K562 (cell line): ENCODE measurements around the gene HPSE2. TPM values are rescaled to one million over a fixed set of nuclear protein-coding genes. Genes with fewer than 3 reads are reported as not detected.

Source experiments
- C11orf30 ChIP-seq: fragments of 450-650 bp; IDR thresholded peaks from 2 replicates; pipeline ENCODE4 v1.6.1; 2016; ENCODE audit warnings: low read depth, mild to moderate bottlenecking
- EHMT2 ChIP-seq: fragments of 450-650 bp; IDR thresholded peaks from 2 replicates; pipeline ENCODE4 v1.6.1; 2018; ENCODE audit warnings: antibody characterized with exemption
- MAFF ChIP-seq: IDR thresholded peaks from 2 replicates; pipeline ENCODE4 v1.6.1; 2012; ENCODE audit warnings: low read length, improper control_type of control experiment
- MAFG ChIP-seq: fragments of 450-650 bp; conservative IDR thresholded peaks from 2 replicates; pipeline ENCODE4 v1.6.1; 2016; ENCODE audit warnings: missing genetic modification characterization, missing compliant biosample characterization
- MECOM ChIP-seq: fragments of 250-450 bp; sonication (Bioruptor Pico); IDR thresholded peaks from 2 replicates; pipeline ENCODE4 v1.8.0; 2022; ENCODE audit warnings: inconsistent platforms
- MNT ChIP-seq, 2 experiments: fragments of 450-650 bp; conservative IDR thresholded peaks; 2 replicates each; pipeline ENCODE4 v1.6.1; 2017; ENCODE audit warnings: mild to moderate bottlenecking in 2 of 2, moderate library complexity in 2 of 2
- RBM17 ChIP-seq: fragments of 200-400 bp; formaldehyde crosslinking; IDR thresholded peaks from 2 replicates; pipeline ENCODE4 v1.6.1; 2017; ENCODE audit warnings: low read depth, mild to moderate bottlenecking, low read length, borderline replicate concordance
- SMAD3 ChIP-seq: fragments of 450-650 bp; formaldehyde crosslinking; conservative IDR thresholded peaks from 2 replicates; pipeline ENCODE4 v1.4.0; 2020; ENCODE audit warnings: mild to moderate bottlenecking
- SNAPC5 ChIP-seq: fragments of 250-450 bp; sonication (Bioruptor Pico); IDR thresholded peaks from 2 replicates; pipeline ENCODE4 v1.8.0; 2021; ENCODE audit warnings: moderate library complexity, mild to moderate bottlenecking, inconsistent platforms
- USF2 ChIP-seq: sonication (generic); formaldehyde crosslinking; IDR thresholded peaks from 2 replicates; pipeline ENCODE4 v1.5.0; 2020; ENCODE audit warnings: missing genetic modification reagents
- ZFP91 ChIP-seq: sonication (generic); formaldehyde crosslinking; IDR thresholded peaks from 2 replicates; pipeline ENCODE4 v1.8.0; 2022; ENCODE audit warnings: mild to moderate bottlenecking, missing genetic modification reagents
- ZKSCAN1 ChIP-seq: fragments of 150-350 bp; IDR thresholded peaks from 2 replicates; pipeline ENCODE4 v1.6.1; 2016; ENCODE audit warnings: low read depth, low read length
- ZNF589 ChIP-seq: fragments of 200-800 bp; sonication (Bioruptor generic); IDR thresholded peaks from 2 replicates; pipeline ENCODE4 v1.6.1; 2016; ENCODE audit warnings: low read depth, missing genetic modification characterization, missing compliant biosample characterization
- ZNF592 ChIP-seq: fragments of 450-650 bp; IDR thresholded peaks from 2 replicates; pipeline ENCODE4 v1.6.1; 2017; ENCODE audit warnings: antibody characterized with exemption, mild to moderate bottlenecking
- polyA plus RNA-seq, 8 experiments: library from polyadenylated mRNA; depleted of rRNA in 4 of 8; stranded (reverse) in 5 of 8; unstranded in 3 of 8; fragments of >200 nt; fragmentation: Nextera tagmentation in 2 of 8; fragmentation: Illumina TruSeq in 1 of 8; extraction: Ambion mirVana in 2 of 8; extraction: Trizol in 1 of 8; gene quantifications; 2 replicates each; pipeline versions ENCODE4 v1.2.1 to v1.2.3, GENCODE V29; 2011 to 2014; ENCODE audit warnings: inconsistent platforms in 1 of 8, missing spikeins in 1 of 8
- total RNA-seq, 7 experiments: library from RNA; depleted of rRNA in 6 of 7; stranded (reverse); fragments of >200 nt in 6 of 7; fragmentation: Illumina TruSeq in 2 of 7; extraction: Trizol in 2 of 7; gene quantifications; 2 replicates each; pipeline versions ENCODE4 v1.2.1 to v1.2.3, GENCODE V29; 2011 to 2021; ENCODE audit warnings: low replicate concordance in 1 of 7

HPSE2 gene
- total and polyA plus RNA-seq, 9 of the 15 experiments (the other 6 are each of a cell fraction or from before 2014, with no cell fraction given): 0.03 to 0.10 (median 0.04) TPM; not detected in 2

- TF ChIP-seq C11orf30 (peak; percentile 94), ZNF589 (CRISPR knock-in tag) (no peak), RBM17 (no peak), ZKSCAN1 (no peak), SNAPC5 (CRISPR knock-in tag) (no peak), ZNF592 (peak; percentile 88), MAFG (tag) (peak; percentile 89), EHMT2 (no peak), MNT (conservative IDR thresholded peaks at IDR 0.05) (peak; percentile 81 to 89), SMAD3 (CRISPR knock-in tag) (no peak), MAFF (peak; percentile 76), USF2 (no peak), MECOM (no peak), ZFP91 (CRISPR knock-in tag) (no peak)
Observed at GRCh38 chr10:98463976-98464754, 771.5 kb downstream of the HPSE2 start (continued).
